ENCODE data around the gene NTPCR. TPM values are rescaled to one million over a fixed set of nuclear protein-coding genes. Genes with fewer than 3 reads are reported as not detected.

The NTPCR gene
- total RNA-seq, 1 donor from 2014 or later: 18.5 TPM

Other genes starting within 250 kb of the NTPCR start
- 1.6 TPM for gene MAP10, start 145.2 kb upstream of the NTPCR start, total RNA-seq

Measured in left lobe of liver (tissue), 1 donor.